ENCODE measurements around the gene HHATL.

HHATL gene

DNA sequence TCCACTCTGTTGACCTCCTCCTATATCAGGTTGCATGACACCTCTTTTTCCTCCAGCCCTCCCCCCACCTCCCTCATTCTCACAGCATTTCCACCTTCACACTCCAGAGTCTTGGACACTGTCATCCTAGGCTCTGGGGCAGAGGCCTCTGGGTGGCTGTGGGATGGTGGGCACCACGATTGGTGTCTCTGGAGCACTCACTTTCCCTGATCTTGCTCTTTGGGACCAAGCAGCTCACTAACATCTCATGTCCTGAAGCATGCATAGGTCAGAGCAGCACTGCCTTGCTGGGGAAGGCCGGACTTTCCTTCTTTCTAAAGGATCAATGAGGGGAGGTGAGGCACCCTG lies 34.2 kb downstream of the HHATL start:
- no peak for FAIRE-seq
- no peak for DNase-seq (ENCODE audit: extremely low spot score, insufficient read length, low read depth)

- FAIRE-seq = no peak
These were observed 34.8 kb downstream of the HHATL start for GRCh38 chr3:42667523-42668412.

DNA sequence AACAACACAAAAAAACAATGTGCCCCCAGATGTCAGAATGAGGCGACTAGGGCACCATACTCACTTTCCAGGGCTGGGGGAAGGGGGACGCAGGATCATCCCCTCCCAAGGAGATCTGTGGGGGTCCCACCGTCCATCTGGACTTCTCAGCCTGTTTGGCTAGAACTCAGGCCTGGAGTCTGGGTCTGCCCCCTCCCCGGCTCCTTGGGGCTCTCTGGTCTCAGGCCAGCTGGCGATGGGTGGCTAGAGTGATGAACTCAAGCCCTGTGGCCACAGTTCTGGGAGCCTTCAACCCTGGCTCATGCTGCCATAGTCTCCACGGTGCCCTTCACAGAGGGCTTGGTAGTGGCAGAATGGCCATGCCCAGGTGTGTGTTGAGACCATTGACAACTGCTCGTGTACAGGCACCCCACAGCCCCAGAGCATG lies 35.5 kb downstream of the HHATL start:
- FAIRE-seq (no peak), DNase-seq (ENCODE audit: extremely low spot score, insufficient read length, low read depth) (no peak)

More at GRCh38 chr3:42667523-42668412, 34.8 kb downstream of the HHATL start:
- DNase-seq (ENCODE audit: extremely low spot score, insufficient read length, low read depth) = no peak

DNA sequence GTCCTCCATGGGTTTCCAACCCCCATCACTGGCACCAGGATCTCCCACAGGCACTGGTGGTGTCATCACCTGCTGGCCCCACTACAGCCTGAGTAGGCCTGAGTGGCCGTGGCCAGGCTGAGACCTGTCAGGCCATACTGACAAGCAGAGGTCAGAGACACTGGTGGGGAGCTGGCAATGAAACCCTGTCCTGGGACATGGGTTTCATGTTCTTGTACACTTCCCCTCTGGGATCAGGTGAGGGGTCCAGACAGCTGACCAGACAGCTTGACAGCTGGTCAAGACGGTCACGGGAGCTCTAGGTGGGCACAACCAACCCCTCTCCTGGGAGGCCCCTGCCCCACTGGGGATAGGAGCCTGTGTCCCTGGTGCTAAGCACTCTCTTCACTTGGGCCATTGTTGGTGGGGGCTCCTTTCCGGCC lies 36.0 kb downstream of the HHATL start:
- no peak for FAIRE-seq

GRCh38 chr3:42666022-42666421 lies 36.6 kb downstream of the HHATL start:
- no peak for DNase-seq (ENCODE audit: extremely low spot score, insufficient read length, low read depth)
- no peak for FAIRE-seq

More for the DNA sequence above, 36.0 kb downstream of the HHATL start:
- no peak for DNase-seq (ENCODE audit: extremely low spot score, insufficient read length, low read depth)

- DNase-seq (ENCODE audit: extremely low spot score, insufficient read length, low read depth) (no peak), FAIRE-seq (no peak)
These were observed 37.3 kb downstream of the HHATL start for GRCh38 chr3:42665050-42665878.

DNA sequence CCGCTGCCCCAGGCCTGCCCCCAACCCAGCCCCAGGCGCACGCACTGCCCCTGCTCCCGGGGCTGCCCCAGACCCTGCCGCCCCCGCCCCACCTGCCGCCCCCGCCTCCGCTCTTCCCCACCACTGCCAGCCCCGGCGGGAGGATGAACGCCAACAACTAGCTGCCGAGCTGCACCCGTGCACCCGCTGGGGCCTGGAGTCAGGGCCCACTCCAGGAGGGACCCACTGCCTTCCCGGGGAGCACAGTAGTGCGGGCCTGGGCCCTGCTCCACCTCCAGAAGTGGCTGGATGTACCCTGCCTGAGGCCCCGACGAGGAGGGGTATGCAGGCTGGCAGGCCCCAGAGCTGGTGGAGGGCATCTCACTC lies 38.2 kb downstream of the HHATL start:
- FAIRE-seq (no peak), DNase-seq (ENCODE audit: extremely low spot score, insufficient read length, low read depth) (no peak)

DNA sequence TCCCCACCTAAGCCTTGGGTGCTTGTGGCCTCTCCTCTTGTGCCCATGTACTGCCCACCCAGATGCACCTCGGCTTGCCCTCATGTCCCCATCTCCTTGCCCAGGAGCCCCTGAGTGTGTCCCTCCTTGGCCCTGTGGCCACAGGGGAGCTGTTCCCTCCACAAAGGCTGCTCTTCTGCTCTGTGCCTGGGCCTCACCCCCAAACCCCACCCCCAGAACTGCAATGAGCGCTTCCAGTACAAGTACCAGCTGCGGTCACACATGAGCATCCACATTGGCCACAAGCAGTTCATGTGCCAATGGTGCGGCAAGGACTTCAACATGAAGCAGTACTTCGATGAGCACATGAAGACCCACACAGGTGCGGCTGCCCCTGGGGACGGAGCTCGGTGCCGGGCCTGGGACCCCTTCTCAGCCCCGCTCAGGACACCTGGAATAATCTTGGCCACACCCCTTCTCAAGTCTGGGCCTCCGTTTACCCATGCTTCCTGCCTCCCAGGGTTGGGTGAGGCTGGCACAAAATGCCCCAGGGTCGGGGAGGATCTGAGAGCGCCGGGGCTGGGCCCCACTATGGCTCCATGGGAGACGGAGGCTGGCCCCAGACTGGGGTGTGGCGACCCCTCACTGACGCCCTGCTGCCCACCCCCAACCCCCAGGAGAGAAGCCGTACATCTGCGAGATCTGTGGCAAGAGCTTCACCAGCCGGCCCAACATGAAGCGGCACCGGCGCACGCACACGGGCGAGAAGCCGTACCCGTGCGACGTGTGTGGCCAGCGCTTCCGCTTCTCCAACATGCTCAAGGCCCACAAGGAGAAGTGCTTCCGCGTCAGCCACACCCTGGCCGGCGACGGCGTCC lies 38.8 kb downstream of the HHATL start:
- DNase-seq (ENCODE audit: extremely low spot score, insufficient read length, low read depth) (no peak), FAIRE-seq (no peak)

- DNase-seq (ENCODE audit: extremely low spot score, insufficient read length, low read depth) (no peak), FAIRE-seq (no peak)
These were observed 39.6 kb downstream of the HHATL start for GRCh38 chr3:42662813-42663535.

- FAIRE-seq = no peak
- no peak for DNase-seq (ENCODE audit: extremely low spot score, insufficient read length, low read depth)
These were observed 40.4 kb downstream of the HHATL start for GRCh38 chr3:42662037-42662812.

DNA sequence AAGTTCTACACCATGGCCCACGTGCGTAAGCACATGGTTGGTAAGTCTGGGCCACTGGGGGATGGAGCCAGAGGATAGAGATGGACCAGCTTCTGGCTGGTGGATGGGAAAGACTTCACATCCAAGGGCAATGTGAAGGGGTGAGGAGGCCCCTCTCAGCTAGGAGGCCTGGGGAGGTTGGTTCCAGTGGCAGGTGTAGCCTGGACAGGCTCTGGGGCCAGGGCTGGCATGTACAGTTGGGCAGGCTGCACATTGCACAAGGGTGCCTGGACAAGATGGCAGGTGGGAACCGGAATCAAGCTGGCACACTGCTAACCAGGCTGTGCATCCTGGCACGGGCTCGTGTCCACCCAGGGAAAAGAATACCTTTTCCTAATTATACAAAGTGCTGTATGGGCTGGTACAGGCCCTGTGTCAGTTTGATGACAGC lies 41.0 kb downstream of the HHATL start:
- no peak for FAIRE-seq
- no peak for DNase-seq (ENCODE audit: extremely low spot score, insufficient read length, low read depth)

- FAIRE-seq (no peak), DNase-seq (ENCODE audit: extremely low spot score, insufficient read length, low read depth) (no peak)
These were observed 41.7 kb downstream of the HHATL start for GRCh38 chr3:42660898-42661297.

GRCh38 chr3:42660131-42660715 lies 42.4 kb downstream of the HHATL start:
- FAIRE-seq (no peak), DNase-seq (ENCODE audit: extremely low spot score, insufficient read length, low read depth) (no peak)

- DNase-seq (ENCODE audit: extremely low spot score, insufficient read length, low read depth) = no peak
- FAIRE-seq = no peak
These were observed 43.0 kb downstream of the HHATL start for GRCh38 chr3:42659451-42660130.

- FAIRE-seq (no peak), DNase-seq (ENCODE audit: extremely low spot score, insufficient read length, low read depth) (no peak)
These were observed 43.7 kb downstream of the HHATL start for GRCh38 chr3:42658771-42659390.

DNA sequence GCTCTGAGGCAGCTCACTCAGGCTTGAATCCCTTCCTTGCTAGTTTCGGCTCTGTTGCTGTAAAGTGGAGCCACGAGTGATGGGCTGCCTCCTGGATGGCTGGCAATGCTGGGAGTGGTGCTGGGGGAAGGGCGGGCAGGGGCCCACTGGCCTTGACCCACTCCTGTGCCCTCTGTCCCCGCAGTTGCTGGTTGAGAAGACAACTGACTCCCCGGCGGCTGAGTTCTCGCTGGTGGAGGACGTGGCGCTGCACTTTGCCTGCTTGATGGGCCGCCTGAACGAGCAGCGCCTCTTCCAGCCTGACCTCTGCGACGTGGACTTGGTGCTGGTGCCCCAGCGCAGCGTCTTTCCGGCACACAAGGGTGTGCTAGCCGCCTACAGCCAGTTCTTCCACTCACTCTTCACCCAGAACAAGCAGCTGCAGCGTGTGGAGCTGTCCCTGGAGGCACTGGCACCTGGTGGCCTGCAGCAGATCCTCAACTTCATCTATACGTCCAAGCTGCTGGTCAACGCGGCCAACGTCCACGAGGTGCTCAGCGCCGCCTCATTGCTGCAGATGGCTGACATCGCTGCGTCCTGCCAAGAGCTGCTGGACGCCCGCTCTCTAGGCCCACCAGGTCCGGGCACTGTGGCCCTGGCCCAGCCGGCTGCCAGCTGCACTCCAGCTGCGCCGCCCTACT lies 44.4 kb downstream of the HHATL start:
- DNase-seq (ENCODE audit: extremely low spot score, insufficient read length, low read depth) (no peak), FAIRE-seq (no peak)

GRCh38 chr3:42657675-42658074 lies 44.9 kb downstream of the HHATL start:
- no peak for FAIRE-seq

More at GRCh38 chr3:42657675-42658074, 44.9 kb downstream of the HHATL start:
- no peak for DNase-seq (ENCODE audit: extremely low spot score, insufficient read length, low read depth)
